Measurements from ENCODE around the gene MBOAT2. TPM values are rescaled to one million over a fixed set of nuclear protein-coding genes. Genes with fewer than 3 reads are reported as not detected.

The MBOAT2 gene
- total and polyA plus RNA-seq, 2 of the 13 experiments (the other 11 are each of a cell fraction or from before 2014, with no cell fraction given): 0.11 to 0.36 TPM

- POLR2A ChIA-PET: no interaction called here
- no peak overlapping the region for H3K4me3 ChIP-seq (replicated peaks in 1 of 3; ENCODE audit: insufficient read depth in 1 of 3, low read depth in 2 of 3, low read length in 3 of 3)
- H2AFZ ChIP-seq (ENCODE audit: low read length): no peak overlapping the region
- ATAC-seq (no peak), DNase-seq (ENCODE audit: low spot score) (no peak), FAIRE-seq (no peak)
- 89% methylated on average over 4 of the region's 4 CpGs for WGBS (ENCODE audit: low lambda C conversion rate)
- H3K27me3 ChIP-seq (ENCODE audit: control insufficient read depth in 1 of 2, insufficient read depth in 2 of 2, low read length in 2 of 2): no peaks in the 10 kb centered on the region
- H3K4me2 ChIP-seq (ENCODE audit: low read depth, low read length): no peak overlapping the region
- no peaks in the 10 kb centered on the region for H3K4me1 ChIP-seq (ENCODE audit: insufficient read depth, low read length)
- in situ Hi-C loops (cut with HindIII; ENCODE audit: extremely low pct_ligation_motif_present, low pct_unique_long_range_greater_than_20kb) (no loop called here), intact Hi-C loops (cut with micrococcal nuclease; ENCODE audit: unreplicated experiment) (no loop called here)
- H3K79me2 ChIP-seq (ENCODE audit: insufficient read depth, low read length): no peaks in the 10 kb centered on the region
- H4K20me1 ChIP-seq (ENCODE audit: insufficient read depth, low read length): no peaks in the 10 kb centered on the region
- CTCF ChIA-PET (ENCODE audit: low intra/inter-chr PET ratio, low total read pairs): no interaction called here
- no peak overlapping the region for H3K27ac ChIP-seq (ENCODE audit: extremely low read length, insufficient read depth, low read length)
- no peaks in the 10 kb centered on the region for H3K36me3 ChIP-seq (replicated peaks in 1 of 2; ENCODE audit: control insufficient read depth in 1 of 2, insufficient read depth in 2 of 2, low read length in 2 of 2)
- H3K9ac ChIP-seq (ENCODE audit: insufficient read depth, low read depth, low read length): no peak overlapping the region
- H3K9me3 ChIP-seq (ENCODE audit: low read length): no peaks in the 10 kb centered on the region
- BruUV-seq (replicated peaks): no TSS peak
- TF ChIP-seq KIAA2018 (CRISPR knock-in tag; IDR thresholded peaks at IDR 0.05; ENCODE audit: borderline replicate concordance) (no peak), IKZF4 (CRISPR knock-in tag; IDR thresholded peaks at IDR 0.05; ENCODE audit: borderline replicate concordance, low read depth, not compliant biosample characterization) (no peak), MIER3 (CRISPR knock-in tag; IDR thresholded peaks at IDR 0.05; ENCODE audit: borderline replicate concordance) (no peak), ZGPAT (CRISPR knock-in tag; IDR thresholded peaks at IDR 0.05) (no peak), THAP7 (CRISPR knock-in tag; IDR thresholded peaks at IDR 0.05) (no peak), ZNF605 (CRISPR knock-in tag; IDR thresholded peaks at IDR 0.05) (no peak), SRSF9 (IDR thresholded peaks at IDR 0.05; ENCODE audit: borderline replicate concordance, insufficient read depth, low read depth, low read length, poor library complexity, severe bottlenecking) (no peak), SRSF1 (optimal IDR thresholded peaks at IDR 0.05; ENCODE audit: low read depth, low read length) (no peak), CENPX (CRISPR knock-in tag; IDR thresholded peaks at IDR 0.05) (no peak), ZSCAN12 (CRISPR knock-in tag; IDR thresholded peaks at IDR 0.05) (no peak), MYPOP (CRISPR knock-in tag; IDR thresholded peaks at IDR 0.05) (no peak), HDAC2 (CRISPR knock-in tag; IDR thresholded peaks at IDR 0.05) (no peak), GATA4 (IDR thresholded peaks at IDR 0.05; ENCODE audit: borderline replicate concordance, low read depth) (no peak), SIX1 (CRISPR knock-in tag; IDR thresholded peaks at IDR 0.05; ENCODE audit: borderline replicate concordance) (no peak)
Observed at GRCh38 chr2:8977758-8978157, 25.7 kb downstream of the MBOAT2 start.

All from HepG2 (cell line).